Esophagus muscularis mucosa (tissue), 4 donors: ENCODE measurements around the gene MAD1L1. TPM values are rescaled to one million over a fixed set of nuclear protein-coding genes. Genes with fewer than 3 reads are reported as not detected.

Experiments used
- DNase-seq: peaks from one replicate; pipeline ENCODE4 v3.0.0-alpha.2; 2017; ENCODE audit errors: extremely low spot score
- H3K27ac ChIP-seq, 4 donors: fragments of 200-600 bp; sonication (generic); replicated peaks in 1 of 4; 1 replicate in 3 of 4; 2 replicates in 1 of 4; pipeline ENCODE4 v1.5.1; 2016 to 2019; ENCODE audit warnings: mild to moderate bottlenecking in 1 of 4
- H3K27me3 ChIP-seq, 4 donors: fragments of 200-600 bp; sonication (generic); one replicate each; pipeline versions ENCODE4 v1.5.1 to v1.6.0; 2016 to 2019
- H3K36me3 ChIP-seq, 4 donors: fragments of 200-600 bp; sonication (generic); one replicate each; pipeline ENCODE4 v1.5.1; 2016 to 2019
- H3K4me1 ChIP-seq, 4 donors: fragments of 200-600 bp; sonication (generic); one replicate each; pipeline ENCODE4 v1.5.1; 2016 to 2019
- H3K4me3 ChIP-seq, 4 donors: fragments of 200-600 bp; sonication (generic); 1 replicate in 2 of 4; 2 replicates in 2 of 4; pipeline ENCODE4 v1.5.1; 2016 to 2019; ENCODE audit warnings: mild to moderate bottlenecking in 4 of 4, moderate library complexity in 1 of 4
- H3K9me3 ChIP-seq, 4 donors: fragments of 200-600 bp; sonication (generic); 1 replicate in 3 of 4; 2 replicates in 1 of 4; pipeline ENCODE4 v1.5.1; 2016 to 2019
- EP300 ChIP-seq: sonication (generic); formaldehyde crosslinking; IDR thresholded peaks from one replicate; pipeline ENCODE4 v1.6.1; 2017; ENCODE audit warnings: antibody characterized with exemption
- POLR2A ChIP-seq: fragments of 450-650 bp; IDR thresholded peaks from one replicate; pipeline ENCODE4 v1.6.1; 2017; ENCODE audit warnings: antibody characterized with exemption, moderate library complexity, mild to moderate bottlenecking, low read depth
- POLR2AphosphoS5 ChIP-seq, 2 donors: sonication (generic); formaldehyde crosslinking; IDR thresholded peaks; one replicate each; pipeline ENCODE4 v1.6.1; 2017; ENCODE audit warnings: antibody characterized with exemption in 2 of 2
- WGBS: methylation state at CpG from one replicate; pipeline ENCODE4 v1.1.5; 2018; 5-methylcytosine and 5-hydroxymethylcytosine counted together
- intact Hi-C: fragments of 100-400 bp; cut with DNase I; formaldehyde crosslinking; loops from one replicate; pipeline ENCODE4 v1.15.1; 2023
- total RNA-seq, 4 donors: library from RNA; depleted of rRNA; stranded (reverse); fragments of >200 nt; gene quantifications; one replicate each; pipeline versions ENCODE4 v1.1.0 to v1.2.1, GENCODE V29; 2016
- TF ChIP-seq, protein P1 (sequence below), 3 experiments: fragments of 200-600 bp in 2 of 3; fragments of 450-650 bp in 1 of 3; sonication (generic) in 2 of 3; IDR thresholded peaks; one replicate each; pipeline ENCODE4 v1.5.1; 2017 to 2019; ENCODE audit warnings: antibody characterized with exemption in 3 of 3, mild to moderate bottlenecking in 2 of 3, moderate library complexity in 1 of 3

MAD1L1 gene
- total RNA-seq, 4 donors from 2014 or later: 22.2 to 33.1 (median 29.5) TPM

DNA sequence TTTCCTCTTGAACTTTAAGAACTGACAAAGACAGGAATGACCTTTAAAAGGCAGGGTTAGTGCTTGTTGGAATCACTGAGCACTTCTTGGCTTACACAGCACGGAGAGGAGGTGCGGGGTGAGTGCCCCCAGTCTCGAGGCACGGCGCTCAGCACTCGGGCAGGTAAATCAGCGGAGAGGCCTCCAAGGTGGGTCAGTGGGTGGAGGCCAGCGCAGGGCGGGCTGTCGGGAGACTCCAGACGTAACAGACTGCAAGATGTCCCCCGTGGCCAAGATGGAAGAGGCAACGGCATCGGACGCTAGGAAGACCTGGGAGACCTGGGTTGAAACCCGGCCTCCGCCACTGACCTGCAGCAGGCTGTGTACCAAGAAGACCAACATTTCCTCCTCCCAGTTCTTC is 149.4 kb downstream of the MAD1L1 start:
- H3K27me3 ChIP-seq: no peaks in the 10 kb centered on the region
- no peak overlapping the region for H3K27ac ChIP-seq
- H3K36me3 ChIP-seq: peaks cover 0 to 19% (median 9%) of the 10 kb centered on the region in 4 donors
- TF ChIP-seq EP300 (no peak), POLR2A (no peak), POLR2AphosphoS5 (IDR thresholded peaks at IDR 0.05) (no peak)
- TF ChIP-seq, protein P1, sequence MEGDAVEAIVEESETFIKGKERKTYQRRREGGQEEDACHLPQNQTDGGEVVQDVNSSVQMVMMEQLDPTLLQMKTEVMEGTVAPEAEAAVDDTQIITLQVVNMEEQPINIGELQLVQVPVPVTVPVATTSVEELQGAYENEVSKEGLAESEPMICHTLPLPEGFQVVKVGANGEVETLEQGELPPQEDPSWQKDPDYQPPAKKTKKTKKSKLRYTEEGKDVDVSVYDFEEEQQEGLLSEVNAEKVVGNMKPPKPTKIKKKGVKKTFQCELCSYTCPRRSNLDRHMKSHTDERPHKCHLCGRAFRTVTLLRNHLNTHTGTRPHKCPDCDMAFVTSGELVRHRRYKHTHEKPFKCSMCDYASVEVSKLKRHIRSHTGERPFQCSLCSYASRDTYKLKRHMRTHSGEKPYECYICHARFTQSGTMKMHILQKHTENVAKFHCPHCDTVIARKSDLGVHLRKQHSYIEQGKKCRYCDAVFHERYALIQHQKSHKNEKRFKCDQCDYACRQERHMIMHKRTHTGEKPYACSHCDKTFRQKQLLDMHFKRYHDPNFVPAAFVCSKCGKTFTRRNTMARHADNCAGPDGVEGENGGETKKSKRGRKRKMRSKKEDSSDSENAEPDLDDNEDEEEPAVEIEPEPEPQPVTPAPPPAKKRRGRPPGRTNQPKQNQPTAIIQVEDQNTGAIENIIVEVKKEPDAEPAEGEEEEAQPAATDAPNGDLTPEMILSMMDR (IDR thresholded peaks at IDR 0.05): no peak
- no peak overlapping the region for H3K4me3 ChIP-seq
- intact Hi-C loops: no loop called here
- peaks cover 0 to 4% (median 0%) of the 10 kb centered on the region in 4 donors for H3K4me1 ChIP-seq
- no peaks in the 10 kb centered on the region for H3K9me3 ChIP-seq
- DNase-seq: no peak
- WGBS: 97% methylated on average over 17 of the region's 17 CpGs

DNA sequence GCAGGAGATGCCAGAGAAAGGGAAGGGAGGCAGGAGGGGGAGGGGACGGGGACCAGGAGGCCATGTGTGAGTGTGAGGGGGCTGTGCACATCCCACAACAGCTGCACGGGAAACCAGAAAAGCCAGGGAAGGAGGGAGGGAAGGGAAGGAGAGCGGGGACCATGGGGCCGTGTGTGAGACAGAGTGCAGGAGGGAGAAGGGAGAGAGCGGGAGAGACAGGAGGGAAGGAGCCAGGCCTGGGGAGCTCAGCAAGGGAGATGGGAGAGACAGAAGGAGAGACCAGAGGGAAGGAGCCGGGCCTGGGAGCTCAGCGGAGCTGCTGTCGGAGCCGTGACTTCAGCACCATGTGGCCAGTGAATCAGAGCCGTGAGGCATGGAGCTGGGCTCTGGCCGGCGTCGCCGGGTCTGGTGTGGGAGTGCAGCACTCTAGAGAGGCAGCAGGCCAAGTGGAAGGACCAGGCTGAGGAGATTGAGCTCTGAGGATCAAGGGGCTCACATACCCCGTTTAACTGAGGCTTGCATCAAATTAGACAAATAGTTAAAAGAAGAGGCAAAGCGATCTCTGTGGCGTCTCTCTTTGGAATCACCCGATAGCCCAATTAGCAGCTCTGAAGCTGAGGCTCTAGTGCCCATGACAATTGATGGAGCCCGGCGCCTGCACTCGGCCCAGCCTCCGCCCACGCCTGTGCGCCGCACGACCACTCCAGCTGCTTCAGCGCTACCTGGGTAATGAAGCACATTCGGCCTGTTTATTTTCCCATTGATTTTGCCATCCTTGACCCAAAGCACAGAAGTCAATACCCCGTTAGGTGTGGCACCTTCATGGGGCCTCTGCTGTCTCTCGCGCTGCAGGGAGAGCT is 150.4 kb downstream of the MAD1L1 start:
- Histone ChIP-seq H3K9me3 (no peaks in the 10 kb centered on the region), H3K27ac (no peak overlapping the region), H3K4me1 (peaks cover 0 to 4% (median 0%) of the 10 kb centered on the region in 4 donors), H3K4me3 (no peak overlapping the region), H3K27me3 (no peaks in the 10 kb centered on the region), H3K36me3 (peaks cover 0 to 24% (median 9%) of the 10 kb centered on the region in 4 donors)
- no peak for DNase-seq
- intact Hi-C loops: no loop called here
- no peak for TF ChIP-seq POLR2AphosphoS5 (IDR thresholded peaks at IDR 0.05)
- TF ChIP-seq, protein P1 (IDR thresholded peaks at IDR 0.05): no peak
- no peak for TF ChIP-seq POLR2A
- WGBS: 76% methylated on average over 29 of the region's 31 CpGs

DNA sequence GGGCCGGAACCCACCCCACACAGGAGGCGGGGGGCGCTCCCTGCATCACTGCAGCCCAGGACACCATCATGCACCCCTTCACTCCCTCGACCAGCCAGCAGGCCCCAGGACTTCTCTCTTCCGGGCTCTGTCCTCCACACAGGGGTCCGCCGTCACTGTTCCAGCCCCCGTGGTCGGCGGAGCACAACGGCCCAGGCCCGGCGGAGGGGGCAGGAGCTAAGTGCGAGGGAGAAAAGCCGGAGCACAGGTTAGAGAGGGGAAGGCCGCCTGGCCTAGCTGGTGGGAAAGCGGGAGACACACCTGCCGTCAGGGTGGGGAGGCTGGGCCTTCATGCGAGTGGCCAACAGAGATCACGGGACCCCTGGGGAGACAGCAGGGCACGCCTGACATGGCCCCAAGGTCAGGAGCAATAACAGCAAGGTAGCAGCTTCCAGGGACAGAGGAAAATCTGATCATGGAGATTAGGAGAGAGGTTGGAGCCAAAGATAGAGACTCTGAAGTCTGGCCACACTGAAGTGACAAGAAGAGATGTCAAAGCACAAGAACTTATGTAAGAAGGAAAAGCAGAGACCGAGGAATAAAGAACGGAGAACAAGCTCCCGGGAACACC is 151.1 kb downstream of the MAD1L1 start:
- H3K27me3 ChIP-seq: no peaks in the 10 kb centered on the region
- peaks cover 0 to 31% (median 11%) of the 10 kb centered on the region in 4 donors for H3K36me3 ChIP-seq
- TF ChIP-seq POLR2A (no peak), EP300 (no peak)
- H3K27ac ChIP-seq: no peak overlapping the region
- no peaks in the 10 kb centered on the region for H3K9me3 ChIP-seq
- peaks cover 0 to 4% (median 0%) of the 10 kb centered on the region in 4 donors for H3K4me1 ChIP-seq
- no peak overlapping the region for H3K4me3 ChIP-seq
- no peak for DNase-seq
- intact Hi-C loops: no loop called here
- 96% methylated on average over 24 of the region's 24 CpGs for WGBS

DNA sequence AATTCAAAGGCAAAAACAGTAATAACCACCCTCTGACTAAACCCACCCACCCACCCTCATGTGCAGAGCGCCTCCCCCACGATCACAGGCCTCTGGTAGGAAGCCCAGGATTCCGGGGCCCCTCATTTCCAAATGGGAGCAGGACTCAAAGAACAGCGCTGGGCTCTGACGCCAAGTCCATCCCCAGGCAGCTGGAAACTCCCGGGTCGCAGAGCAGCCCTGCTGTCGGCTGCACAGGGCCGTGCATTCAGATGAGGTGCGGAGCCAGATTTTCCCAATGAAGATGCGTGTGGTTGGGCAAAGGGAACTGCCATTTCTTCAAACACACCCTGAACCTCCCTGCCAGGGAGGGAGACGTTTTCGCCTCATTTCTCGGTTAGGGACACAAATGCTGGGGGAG is 152.3 kb downstream of the MAD1L1 start:
- TF ChIP-seq POLR2AphosphoS5 (IDR thresholded peaks at IDR 0.05) (no peak), POLR2A (no peak), EP300 (no peak)
- TF ChIP-seq, protein P1 (IDR thresholded peaks at IDR 0.05): no peak
- H3K27me3 ChIP-seq: no peaks in the 10 kb centered on the region
- peaks cover 0 to 32% (median 16%) of the 10 kb centered on the region in 4 donors for H3K36me3 ChIP-seq
- no peak for DNase-seq
- 90% methylated on average over 14 of the region's 14 CpGs for WGBS
- no peaks in the 10 kb centered on the region for H3K9me3 ChIP-seq
- intact Hi-C loops: no loop called here
- no peak overlapping the region for H3K27ac ChIP-seq
- H3K4me3 ChIP-seq: no peak overlapping the region
- H3K4me1 ChIP-seq: no peaks in the 10 kb centered on the region

DNA sequence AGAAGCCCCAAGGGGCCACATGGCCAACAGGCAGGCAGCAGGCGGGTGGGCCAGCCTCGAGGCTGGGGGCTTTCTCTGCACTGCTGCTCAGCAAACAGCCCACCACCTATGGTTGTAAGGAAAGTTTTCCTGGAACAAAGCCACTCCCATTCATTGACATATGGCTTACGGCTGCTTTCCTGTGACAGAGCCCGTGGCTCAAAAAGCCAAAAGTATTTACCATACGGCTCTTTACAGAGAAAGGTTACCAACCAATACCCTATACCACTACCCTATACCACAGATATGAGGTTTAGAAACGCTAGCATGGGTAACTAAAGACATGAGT is 152.7 kb downstream of the MAD1L1 start:
- Histone ChIP-seq H3K4me1 (no peaks in the 10 kb centered on the region), H3K4me3 (no peak overlapping the region), H3K27me3 (no peaks in the 10 kb centered on the region), H3K36me3 (peaks cover 0 to 32% (median 16%) of the 10 kb centered on the region in 4 donors), H3K9me3 (no peaks in the 10 kb centered on the region), H3K27ac (no peak overlapping the region)
- DNase-seq: no peak
- WGBS: 93% methylated on average over 6 of the region's 6 CpGs
- intact Hi-C loops: no loop called here
- TF ChIP-seq POLR2A: no peak
- TF ChIP-seq, protein P1 (IDR thresholded peaks at IDR 0.05): no peak
- TF ChIP-seq EP300: no peak
- no peak for TF ChIP-seq POLR2AphosphoS5 (IDR thresholded peaks at IDR 0.05)
